SK-N-DZ (cell line): Measurements from ENCODE around the gene TNFRSF4.
"Not testable (repeated sequence)": the region's sequence is repeated elsewhere in the genome, so short reads cannot be mapped to it uniquely, and the experiment has no call there.

Experiments used
- DNase-seq: peaks from one replicate; pipeline ENCODE4 v3.0.0-alpha.2; 2015; ENCODE audit warnings: low spot score

The TNFRSF4 gene

DNA sequence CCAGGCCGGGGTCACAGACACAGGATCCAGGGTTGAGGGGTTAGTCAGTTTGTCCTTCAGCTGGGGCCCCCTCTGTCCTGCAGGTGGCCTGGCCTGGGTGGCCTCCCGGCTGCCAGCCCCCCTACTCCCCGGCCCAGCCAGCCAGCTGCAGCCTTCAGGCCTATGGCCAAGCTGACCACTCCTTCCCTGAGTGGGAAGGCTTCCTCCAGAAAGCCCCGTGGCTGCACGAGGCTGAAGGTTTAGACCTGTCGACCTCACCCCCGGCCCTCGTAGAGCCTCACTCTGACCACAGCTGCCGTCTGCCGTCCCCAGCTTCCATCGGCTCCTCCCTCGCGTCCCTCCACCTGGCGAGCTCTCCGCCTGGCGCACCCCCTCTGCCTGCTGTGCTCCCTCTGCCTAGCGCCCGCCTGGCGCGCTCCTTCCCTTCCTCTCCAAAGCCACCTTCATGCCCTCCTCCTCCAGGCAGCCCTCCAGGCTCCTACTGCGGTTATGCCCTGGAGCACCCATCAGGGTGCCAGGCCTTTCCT is 30.7 kb downstream of the TNFRSF4 start:
- no peak for DNase-seq

DNA sequence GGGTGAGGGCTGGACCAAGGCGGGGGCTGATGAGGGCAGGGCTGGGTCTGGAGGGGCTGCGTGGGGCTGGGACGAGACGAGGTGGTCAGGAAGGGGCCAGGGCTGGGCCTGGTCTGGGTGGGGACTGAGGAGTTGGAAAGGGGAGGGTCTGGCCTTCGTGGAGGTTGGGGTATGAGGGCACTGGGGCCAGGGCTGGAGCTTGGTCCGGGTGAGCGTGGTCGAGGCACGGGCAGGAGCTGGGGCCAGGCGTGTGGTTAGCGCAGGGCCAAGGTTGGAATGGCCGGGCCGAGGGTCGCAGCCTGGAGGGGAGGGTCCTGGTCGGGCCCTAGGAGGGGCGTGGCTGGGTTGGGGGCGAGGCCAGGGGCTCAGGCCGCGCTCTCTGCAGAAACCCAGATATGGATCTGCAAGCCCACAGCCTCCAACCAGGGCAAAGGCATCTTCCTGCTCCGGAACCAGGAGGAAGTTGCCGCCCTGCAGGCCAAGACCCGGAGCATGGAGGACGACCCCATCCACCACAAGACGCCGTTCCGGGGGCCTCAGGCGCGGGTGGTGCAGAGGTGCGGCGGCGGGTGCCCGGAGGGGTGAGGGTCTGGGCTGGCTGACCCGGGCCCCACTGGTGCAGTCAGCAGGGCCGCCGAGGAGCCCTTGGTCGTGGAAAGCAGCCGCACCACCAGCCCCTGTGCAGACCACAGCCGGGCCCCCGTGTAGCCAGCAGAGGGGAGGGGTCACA is 31.3 kb downstream of the TNFRSF4 start:
- DNase-seq: no peak

DNA sequence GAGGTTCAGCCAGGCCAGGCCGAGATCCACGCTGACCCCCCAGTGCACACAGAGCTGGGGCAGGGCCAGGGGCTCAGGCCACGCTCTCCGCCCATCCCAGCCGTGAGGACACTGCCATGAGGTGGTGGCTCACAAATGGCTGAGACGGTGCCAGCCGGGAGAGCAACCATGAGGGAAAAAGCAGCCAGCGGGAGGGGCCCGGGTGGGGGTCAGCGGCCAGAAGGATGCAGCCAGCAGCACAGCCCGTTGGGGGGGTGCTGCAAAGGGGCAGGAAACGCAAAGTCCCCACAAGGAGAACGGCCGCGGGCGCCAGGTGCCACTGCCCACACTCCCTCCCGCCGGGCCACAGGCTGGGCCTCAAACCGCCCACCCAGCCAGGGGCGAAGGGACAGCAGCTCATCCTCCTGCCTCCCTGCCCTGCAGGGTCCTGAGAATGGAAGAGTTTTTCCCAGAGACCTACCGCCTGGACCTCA is 32.0 kb downstream of the TNFRSF4 start:
- DNase-seq: no peak

GRCh38 chr1:1181129-1181937 is 32.6 kb downstream of the TNFRSF4 start:
- no peak for DNase-seq

GRCh38 chr1:1179983-1180861 is 33.7 kb downstream of the TNFRSF4 start:
- no peak for DNase-seq

DNA sequence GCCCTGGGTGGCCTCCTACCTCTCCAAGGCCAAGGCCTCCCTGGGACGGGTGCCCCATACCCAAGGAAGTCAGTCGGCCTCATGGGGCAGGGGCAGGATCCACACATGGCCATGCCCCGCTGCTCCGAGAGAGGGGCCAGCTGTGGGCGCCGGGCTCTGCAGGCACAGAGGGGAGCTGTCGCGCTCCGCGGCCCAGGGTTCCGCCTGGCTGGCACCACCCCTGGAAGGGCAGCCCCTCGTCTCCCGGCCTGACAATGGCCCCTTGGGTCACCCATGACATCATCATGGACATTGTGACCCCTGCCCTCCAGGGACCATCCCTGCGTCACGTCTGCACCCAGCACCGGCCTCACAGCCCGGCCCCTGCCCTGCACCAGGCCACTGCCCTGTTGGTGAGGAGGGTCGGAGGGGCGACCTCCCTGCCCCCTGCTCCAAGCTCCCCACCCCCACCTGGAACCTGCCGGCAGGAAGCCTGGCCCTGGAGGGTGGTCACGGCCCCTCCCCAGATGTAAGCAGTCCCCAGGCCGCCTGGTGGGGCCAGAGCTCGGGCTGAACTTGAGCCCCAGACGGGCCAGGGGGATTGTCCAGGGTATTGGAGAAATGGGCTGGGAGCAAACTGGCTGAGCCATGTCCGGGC is 34.5 kb downstream of the TNFRSF4 start:
- no peak for DNase-seq

DNA sequence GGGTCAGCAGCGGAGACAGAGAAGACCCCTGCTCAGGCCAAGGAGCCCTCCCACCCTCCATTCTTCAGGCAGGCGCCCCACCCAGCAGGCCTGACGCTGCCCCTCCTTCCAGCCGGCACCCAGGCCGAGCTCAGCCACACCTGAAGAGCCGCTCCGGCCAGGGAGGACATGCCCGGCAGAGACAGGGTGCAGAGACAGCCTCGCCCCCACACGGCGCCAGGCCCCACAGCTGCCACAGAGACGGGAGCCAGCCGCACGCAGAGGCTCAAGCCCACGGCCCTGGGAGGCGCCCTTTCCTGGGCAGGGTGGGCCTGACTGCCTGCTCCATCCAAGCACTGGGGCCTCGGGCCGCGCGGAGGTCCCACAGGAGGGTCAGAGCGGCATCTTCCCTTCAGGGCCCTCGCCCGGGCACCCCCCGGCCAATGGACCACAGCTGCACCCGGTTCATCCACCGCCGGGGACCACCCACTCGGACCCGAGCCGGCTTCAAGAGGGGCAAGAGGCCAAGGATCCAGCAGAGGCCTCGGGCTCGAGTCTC is 35.1 kb downstream of the TNFRSF4 start:
- no peak for DNase-seq

- no peak for DNase-seq
Observed at GRCh38 chr1:1177452-1178206, 36.3 kb downstream of the TNFRSF4 start.

DNA sequence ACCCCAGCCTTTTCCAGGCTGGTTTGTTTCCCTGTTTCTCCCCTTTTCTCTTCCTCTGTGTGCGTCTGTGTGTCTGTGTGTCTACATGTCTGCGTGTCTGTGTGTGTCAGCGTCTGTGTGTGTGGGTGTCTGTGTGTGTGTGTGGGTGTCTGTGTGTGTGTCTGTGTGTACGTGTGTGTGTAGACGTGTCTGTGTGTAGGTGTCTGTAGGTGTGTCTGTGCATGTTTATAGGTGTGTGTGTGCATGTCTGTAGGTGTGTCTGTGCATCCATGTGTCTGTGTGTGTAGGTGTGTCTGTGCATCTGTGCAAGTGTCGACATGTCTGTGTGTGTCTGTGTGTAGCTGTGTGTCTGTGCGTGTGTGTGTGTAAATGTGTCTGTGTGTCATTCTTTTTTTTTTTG is 37.0 kb downstream of the TNFRSF4 start:
- no peak for DNase-seq

DNA sequence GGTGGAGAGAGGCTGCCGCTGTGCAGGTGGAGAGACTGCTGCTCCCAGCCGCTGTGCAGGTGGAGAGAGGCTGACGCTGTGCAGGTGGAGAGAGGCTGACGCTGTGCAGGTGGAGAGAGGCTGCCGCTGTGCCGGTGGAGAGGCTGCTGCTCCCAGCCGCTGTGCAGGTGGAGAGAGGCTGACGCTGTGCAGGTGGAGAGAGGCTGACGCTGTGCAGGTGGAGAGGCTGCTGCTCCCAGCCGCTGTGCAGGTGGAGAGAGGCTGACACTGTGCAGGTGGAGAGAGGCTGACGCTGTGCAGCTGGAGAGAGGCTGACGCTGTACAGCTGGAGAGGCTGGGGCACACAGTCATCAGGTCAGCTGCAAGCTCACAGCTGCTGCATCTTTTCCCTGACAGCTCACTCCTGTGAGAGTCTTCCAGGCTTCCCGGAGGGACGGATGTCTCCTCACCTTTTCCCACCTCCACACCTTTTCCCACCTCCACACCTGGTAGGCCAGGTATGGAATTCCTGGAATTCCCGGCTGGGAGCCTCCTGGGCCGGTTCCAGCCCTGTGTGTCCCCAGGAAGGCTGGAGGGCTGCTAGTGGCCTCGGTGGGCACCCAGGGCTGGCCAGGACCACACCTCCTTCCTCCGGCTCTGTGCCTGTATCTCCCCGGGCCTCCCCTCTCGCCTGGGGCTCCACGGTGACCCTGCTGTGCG is 37.7 kb downstream of the TNFRSF4 start:
- not testable (repeated sequence) for DNase-seq

DNA sequence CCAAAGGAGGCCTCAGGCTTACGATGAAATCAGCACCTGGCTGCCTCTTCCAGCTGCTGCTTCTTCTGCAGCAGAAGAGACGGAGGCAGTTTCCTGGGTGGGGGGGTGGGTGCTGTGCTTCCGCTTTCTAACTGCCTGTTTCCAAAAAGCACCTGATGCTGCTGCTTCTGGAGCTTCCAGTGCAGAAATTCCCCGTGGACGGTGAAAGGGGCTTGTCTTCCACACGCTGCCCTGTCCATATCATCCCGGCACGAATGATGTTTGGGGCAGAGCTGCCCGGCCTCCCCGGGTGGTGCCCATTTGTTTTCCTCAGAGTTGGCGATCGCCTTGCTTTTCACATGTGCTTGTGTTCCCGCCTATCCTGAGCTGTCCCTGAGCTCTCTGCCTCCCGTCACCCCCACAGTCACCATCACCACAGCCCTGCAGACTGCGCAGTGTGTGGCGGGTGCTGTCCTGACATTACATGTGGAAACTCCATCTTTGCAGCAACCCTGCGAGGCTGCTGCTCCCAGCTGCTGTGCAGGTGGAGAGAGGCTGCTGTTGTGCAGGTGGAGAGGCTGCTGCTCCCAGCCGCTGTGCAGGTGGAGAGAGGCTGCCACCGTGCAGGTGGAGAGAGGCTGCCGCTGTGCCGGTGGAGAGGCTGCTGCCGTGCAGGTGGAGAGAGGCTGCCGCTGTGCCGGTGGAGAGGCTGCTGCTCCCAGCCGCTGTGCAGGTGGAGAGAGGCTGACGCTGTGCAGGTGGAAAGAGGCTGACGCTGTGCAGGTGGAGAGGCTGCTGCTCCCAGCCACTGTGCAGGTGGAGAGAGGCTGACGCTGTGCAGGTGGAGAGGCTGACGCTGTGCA is 38.5 kb downstream of the TNFRSF4 start:
- DNase-seq: no peak

GRCh38 chr1:1173793-1174415 is 40.0 kb downstream of the TNFRSF4 start, which contains the start of gene TTLL10:
TSS of gene TTLL10 (plus strand) at chr1:1173880. CDS start at chr1:1179216, 5,336 bp downstream.
- no peak for DNase-seq

DNA sequence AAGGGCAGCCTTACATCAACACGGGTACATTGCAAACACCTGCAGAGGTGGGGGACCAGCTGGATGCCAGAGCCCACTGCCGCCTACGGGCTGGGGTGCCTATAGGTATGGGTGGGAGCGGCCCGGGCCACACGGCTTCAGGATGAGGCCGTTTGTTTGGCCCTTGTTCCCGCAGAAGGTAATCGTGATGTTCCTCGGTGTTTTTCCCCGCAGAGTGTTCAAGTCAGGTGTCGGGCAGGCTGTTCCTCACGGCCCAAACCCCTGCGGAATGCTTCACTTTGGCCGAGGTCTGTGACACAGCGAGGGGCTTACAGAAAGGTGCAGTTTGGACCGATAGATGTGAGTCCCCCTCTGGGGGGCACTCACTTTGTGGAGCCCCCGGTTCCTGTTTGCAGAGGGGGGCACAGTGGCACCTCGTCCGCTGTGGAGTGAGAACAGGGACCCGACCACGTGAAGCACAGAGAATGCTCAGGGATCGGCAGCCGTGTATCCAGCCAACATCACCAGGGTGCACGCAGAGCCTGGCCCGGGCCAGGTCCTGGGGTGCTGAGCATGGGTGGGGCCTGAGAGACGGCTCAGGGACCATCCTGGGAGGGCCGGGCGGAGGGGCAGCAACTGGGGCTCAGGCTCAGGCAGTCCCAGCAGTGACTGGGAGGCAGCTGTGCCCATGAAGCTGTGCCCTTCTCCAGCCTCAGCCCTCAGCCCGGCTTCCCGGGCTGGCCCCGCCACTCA is 40.7 kb downstream of the TNFRSF4 start:
- DNase-seq: no peak

DNA sequence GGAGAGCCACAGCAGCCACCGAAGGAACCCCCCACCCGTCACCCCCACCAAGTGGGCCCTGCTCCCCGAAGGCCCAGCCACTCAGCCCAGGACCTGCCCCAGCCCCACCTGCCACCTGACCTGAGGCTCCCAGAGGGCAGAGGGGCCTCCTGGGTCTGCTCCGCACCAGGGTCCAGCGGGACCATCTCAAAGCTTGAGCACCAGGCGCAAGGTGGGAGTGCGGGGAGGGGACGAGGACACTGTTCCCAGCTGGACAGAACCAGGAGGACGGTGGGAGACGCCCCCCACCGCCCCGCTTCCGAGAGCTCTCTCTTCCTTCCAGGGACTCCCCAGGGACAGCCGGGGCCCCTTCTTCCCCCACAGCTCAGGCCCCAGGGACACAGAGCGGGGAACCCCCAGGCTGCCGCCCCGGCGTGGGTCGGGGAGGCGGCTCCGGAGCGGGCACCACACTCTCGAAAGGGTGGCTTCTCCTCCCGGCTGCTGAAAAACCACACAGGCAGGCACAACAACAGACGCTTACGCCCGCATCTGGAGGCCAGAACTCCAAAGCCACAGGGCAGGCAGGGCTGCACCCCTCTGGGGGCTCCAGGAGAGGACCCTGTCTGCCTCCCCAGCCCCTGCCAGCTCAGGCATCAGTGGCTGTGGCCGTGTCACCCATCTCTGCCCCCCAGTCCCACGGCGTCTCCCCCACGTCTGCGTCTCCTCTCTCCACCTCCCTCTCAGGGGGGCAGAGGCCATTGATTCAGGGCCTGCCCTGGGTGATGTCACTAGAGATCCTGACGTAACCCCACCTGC is 42.2 kb downstream of the TNFRSF4 start:
- DNase-seq: no peak

DNA sequence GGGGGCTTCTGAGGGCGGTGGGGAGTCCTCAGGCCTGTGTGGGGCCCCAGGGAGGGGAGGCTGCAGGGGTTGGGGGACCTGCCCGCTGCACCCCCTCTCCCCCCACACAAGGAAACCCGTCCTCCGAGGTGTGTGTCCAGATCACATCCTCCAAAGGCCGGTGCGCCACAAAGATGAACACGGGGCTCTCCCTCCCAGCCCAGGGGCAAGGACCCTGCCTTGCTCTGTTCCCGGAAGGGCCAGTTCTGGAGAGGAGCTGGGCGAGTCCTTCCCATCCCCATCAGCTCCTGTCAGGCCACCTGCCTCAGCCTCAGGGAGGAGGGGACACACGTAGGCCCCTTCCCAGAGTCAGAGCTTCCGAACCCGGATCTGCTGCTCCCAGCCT is 42.8 kb downstream of the TNFRSF4 start:
- no peak for DNase-seq
